ENCODE results near the gene LTBP1. TPM values are rescaled to one million over a fixed set of nuclear protein-coding genes. Genes with fewer than 3 reads are reported as not detected.

Gene LTBP1
- total and polyA plus RNA-seq, 2 experiments from 2014 or later: 15.7 to 49.8 TPM

DNA sequence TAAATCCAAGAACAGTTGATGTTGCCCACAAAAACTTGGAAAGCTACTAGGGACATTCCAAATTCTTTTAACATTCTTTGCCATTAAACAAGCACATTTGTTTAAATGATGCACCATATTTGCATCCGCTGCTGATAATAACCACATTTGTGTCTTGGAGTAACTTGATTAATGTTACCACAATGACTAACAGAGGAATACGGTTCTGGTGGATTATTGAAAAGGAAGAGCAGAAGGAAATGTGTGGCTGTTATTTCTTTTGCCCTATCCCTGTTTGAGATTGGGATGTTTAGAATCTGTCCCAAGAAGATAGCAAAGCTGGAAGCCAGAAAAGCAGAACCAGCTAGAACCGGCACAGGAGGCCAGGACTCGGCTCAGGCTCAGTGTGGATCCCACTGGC, 490.5 kb downstream of the LTBP1 start:
- H3K4me3 Mint-ChIP-seq: no peak overlapping the region
- H3F3A ChIP-seq (replicated peaks; ENCODE audit: low read depth): no peaks in the 10 kb centered on the region
- H3K9me2 ChIP-seq (ENCODE audit: insufficient read depth): no peaks in the 10 kb centered on the region
- no peak overlapping the region for H3K27ac Mint-ChIP-seq
- H3K36me3 ChIP-seq (ENCODE audit: insufficient read depth): no peaks in the 10 kb centered on the region
- ATAC-seq (no peak), DNase-seq (ENCODE audit: low spot score) (no peak)
- no peaks in the 10 kb centered on the region for H3K79me2 ChIP-seq (replicated peaks; ENCODE audit: insufficient read depth)
- TF ChIP-seq, protein P1, sequence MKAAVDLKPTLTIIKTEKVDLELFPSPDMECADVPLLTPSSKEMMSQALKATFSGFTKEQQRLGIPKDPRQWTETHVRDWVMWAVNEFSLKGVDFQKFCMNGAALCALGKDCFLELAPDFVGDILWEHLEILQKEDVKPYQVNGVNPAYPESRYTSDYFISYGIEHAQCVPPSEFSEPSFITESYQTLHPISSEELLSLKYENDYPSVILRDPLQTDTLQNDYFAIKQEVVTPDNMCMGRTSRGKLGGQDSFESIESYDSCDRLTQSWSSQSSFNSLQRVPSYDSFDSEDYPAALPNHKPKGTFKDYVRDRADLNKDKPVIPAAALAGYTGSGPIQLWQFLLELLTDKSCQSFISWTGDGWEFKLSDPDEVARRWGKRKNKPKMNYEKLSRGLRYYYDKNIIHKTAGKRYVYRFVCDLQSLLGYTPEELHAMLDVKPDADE (IDR thresholded peaks at IDR 0.05): no peak
- TF ChIP-seq, protein P2, sequence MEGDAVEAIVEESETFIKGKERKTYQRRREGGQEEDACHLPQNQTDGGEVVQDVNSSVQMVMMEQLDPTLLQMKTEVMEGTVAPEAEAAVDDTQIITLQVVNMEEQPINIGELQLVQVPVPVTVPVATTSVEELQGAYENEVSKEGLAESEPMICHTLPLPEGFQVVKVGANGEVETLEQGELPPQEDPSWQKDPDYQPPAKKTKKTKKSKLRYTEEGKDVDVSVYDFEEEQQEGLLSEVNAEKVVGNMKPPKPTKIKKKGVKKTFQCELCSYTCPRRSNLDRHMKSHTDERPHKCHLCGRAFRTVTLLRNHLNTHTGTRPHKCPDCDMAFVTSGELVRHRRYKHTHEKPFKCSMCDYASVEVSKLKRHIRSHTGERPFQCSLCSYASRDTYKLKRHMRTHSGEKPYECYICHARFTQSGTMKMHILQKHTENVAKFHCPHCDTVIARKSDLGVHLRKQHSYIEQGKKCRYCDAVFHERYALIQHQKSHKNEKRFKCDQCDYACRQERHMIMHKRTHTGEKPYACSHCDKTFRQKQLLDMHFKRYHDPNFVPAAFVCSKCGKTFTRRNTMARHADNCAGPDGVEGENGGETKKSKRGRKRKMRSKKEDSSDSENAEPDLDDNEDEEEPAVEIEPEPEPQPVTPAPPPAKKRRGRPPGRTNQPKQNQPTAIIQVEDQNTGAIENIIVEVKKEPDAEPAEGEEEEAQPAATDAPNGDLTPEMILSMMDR (conservative IDR thresholded peaks at IDR 0.05; ENCODE audit: low read depth in 2 of 2): no peak
- TF ChIP-seq NANOG (IDR thresholded peaks at IDR 0.05; ENCODE audit: borderline replicate concordance) (no peak), JUNB (IDR thresholded peaks at IDR 0.05; ENCODE audit: unreplicated experiment) (no peak), ZNF114 (CRISPR knock-in tag; IDR thresholded peaks at IDR 0.05) (no peak), EZH2phosphoT487 (IDR thresholded peaks at IDR 0.05; ENCODE audit: unreplicated experiment) (no peak), CREB1 (CRISPR knock-in tag; IDR thresholded peaks at IDR 0.05; ENCODE audit: low read depth) (no peak), EZH2 (IDR thresholded peaks at IDR 0.05; ENCODE audit: low read depth, unreplicated experiment) (no peak), POLR2AphosphoS5 (IDR thresholded peaks at IDR 0.05; ENCODE audit: low read depth) (no peak), ZNF331 (CRISPR knock-in tag; IDR thresholded peaks at IDR 0.05; ENCODE audit: low read depth) (no peak), STAT1 (IDR thresholded peaks at IDR 0.05; ENCODE audit: unreplicated experiment) (no peak)
- TF ChIP-seq, protein P3, sequence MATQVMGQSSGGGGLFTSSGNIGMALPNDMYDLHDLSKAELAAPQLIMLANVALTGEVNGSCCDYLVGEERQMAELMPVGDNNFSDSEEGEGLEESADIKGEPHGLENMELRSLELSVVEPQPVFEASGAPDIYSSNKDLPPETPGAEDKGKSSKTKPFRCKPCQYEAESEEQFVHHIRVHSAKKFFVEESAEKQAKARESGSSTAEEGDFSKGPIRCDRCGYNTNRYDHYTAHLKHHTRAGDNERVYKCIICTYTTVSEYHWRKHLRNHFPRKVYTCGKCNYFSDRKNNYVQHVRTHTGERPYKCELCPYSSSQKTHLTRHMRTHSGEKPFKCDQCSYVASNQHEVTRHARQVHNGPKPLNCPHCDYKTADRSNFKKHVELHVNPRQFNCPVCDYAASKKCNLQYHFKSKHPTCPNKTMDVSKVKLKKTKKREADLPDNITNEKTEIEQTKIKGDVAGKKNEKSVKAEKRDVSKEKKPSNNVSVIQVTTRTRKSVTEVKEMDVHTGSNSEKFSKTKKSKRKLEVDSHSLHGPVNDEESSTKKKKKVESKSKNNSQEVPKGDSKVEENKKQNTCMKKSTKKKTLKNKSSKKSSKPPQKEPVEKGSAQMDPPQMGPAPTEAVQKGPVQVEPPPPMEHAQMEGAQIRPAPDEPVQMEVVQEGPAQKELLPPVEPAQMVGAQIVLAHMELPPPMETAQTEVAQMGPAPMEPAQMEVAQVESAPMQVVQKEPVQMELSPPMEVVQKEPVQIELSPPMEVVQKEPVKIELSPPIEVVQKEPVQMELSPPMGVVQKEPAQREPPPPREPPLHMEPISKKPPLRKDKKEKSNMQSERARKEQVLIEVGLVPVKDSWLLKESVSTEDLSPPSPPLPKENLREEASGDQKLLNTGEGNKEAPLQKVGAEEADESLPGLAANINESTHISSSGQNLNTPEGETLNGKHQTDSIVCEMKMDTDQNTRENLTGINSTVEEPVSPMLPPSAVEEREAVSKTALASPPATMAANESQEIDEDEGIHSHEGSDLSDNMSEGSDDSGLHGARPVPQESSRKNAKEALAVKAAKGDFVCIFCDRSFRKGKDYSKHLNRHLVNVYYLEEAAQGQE (IDR thresholded peaks at IDR 0.05; ENCODE audit: unreplicated experiment): no peak
- TF ChIP-seq, protein P4, sequence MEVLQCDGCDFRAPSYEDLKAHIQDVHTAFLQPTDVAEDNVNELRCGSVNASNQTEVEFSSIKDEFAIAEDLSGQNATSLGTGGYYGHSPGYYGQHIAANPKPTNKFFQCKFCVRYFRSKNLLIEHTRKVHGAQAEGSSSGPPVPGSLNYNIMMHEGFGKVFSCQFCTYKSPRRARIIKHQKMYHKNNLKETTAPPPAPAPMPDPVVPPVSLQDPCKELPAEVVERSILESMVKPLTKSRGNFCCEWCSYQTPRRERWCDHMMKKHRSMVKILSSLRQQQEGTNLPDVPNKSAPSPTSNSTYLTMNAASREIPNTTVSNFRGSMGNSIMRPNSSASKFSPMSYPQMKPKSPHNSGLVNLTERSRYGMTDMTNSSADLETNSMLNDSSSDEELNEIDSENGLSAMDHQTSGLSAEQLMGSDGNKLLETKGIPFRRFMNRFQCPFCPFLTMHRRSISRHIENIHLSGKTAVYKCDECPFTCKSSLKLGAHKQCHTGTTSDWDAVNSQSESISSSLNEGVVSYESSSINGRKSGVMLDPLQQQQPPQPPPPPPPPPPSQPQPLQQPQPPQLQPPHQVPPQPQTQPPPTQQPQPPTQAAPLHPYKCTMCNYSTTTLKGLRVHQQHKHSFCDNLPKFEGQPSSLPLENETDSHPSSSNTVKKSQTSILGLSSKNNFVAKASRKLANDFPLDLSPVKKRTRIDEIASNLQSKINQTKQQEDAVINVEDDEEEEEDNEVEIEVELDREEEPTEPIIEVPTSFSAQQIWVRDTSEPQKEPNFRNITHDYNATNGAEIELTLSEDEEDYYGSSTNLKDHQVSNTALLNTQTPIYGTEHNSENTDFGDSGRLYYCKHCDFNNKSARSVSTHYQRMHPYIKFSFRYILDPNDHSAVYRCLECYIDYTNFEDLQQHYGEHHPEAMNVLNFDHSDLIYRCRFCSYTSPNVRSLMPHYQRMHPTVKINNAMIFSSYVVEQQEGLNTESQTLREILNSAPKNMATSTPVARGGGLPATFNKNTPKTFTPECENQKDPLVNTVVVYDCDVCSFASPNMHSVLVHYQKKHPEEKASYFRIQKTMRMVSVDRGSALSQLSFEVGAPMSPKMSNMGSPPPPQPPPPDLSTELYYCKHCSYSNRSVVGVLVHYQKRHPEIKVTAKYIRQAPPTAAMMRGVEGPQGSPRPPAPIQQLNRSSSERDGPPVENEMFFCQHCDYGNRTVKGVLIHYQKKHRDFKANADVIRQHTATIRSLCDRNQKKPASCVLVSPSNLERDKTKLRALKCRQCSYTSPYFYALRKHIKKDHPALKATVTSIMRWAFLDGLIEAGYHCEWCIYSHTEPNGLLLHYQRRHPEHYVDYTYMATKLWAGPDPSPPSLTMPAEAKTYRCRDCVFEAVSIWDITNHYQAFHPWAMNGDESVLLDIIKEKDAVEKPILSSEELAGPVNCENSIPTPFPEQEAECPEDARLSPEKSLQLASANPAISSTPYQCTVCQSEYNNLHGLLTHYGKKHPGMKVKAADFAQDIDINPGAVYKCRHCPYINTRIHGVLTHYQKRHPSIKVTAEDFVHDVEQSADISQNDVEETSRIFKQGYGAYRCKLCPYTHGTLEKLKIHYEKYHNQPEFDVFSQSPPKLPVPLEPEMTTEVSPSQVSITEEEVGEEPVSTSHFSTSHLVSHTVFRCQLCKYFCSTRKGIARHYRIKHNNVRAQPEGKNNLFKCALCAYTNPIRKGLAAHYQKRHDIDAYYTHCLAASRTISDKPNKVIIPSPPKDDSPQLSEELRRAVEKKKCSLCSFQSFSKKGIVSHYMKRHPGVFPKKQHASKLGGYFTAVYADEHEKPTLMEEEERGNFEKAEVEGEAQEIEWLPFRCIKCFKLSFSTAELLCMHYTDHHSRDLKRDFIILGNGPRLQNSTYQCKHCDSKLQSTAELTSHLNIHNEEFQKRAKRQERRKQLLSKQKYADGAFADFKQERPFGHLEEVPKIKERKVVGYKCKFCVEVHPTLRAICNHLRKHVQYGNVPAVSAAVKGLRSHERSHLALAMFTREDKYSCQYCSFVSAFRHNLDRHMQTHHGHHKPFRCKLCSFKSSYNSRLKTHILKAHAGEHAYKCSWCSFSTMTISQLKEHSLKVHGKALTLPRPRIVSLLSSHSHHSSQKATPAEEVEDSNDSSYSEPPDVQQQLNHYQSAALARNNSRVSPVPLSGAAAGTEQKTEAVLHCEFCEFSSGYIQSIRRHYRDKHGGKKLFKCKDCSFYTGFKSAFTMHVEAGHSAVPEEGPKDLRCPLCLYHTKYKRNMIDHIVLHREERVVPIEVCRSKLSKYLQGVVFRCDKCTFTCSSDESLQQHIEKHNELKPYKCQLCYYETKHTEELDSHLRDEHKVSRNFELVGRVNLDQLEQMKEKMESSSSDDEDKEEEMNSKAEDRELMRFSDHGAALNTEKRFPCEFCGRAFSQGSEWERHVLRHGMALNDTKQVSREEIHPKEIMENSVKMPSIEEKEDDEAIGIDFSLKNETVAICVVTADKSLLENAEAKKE (CRISPR knock-in tag; IDR thresholded peaks at IDR 0.05): no peak
- H3K4me1 Mint-ChIP-seq: peaks cover 6% of the 10 kb centered on the region
- no peaks in the 10 kb centered on the region for H3K27me3 ChIP-seq (ENCODE audit: insufficient read depth)
- no peaks in the 10 kb centered on the region for H3K36me3 Mint-ChIP-seq (ENCODE audit: low read depth)
- no peaks in the 10 kb centered on the region for H4K20me1 ChIP-seq (replicated peaks; ENCODE audit: insufficient read depth)
- H3K4me3 ChIP-seq: no peak overlapping the region
- H3K27ac ChIP-seq (ENCODE audit: low read depth): no peak overlapping the region
- no peaks in the 10 kb centered on the region for H3K27me3 Mint-ChIP-seq (ENCODE audit: insufficient read depth, low read depth, poor library complexity)
- H3K9me3 Mint-ChIP-seq: no peaks in the 10 kb centered on the region
- no peak overlapping the region for H3K4me2 ChIP-seq
- no peaks in the 10 kb centered on the region for H3K4me1 ChIP-seq (ENCODE audit: insufficient read depth)
- no peak overlapping the region for H2AFZ ChIP-seq

Measured in GM23338 (cell line).